Ishikawa (cell line): ENCODE data around the gene PLIN5.

Experiments used
- CEBPB ChIP-seq: IDR thresholded peaks from 2 replicates; pipeline ENCODE4 v1.6.1; 2012
- CREB1 ChIP-seq: IDR thresholded peaks from 2 replicates; pipeline ENCODE4 v1.6.1; 2012; ENCODE audit warnings: low read depth
- EGR1 ChIP-seq: IDR thresholded peaks from 2 replicates; pipeline ENCODE4 v1.6.1; 2012
- EP300 ChIP-seq: IDR thresholded peaks from 2 replicates; pipeline ENCODE4 v1.6.1; 2012; ENCODE audit warnings: borderline replicate concordance
- FOXM1 ChIP-seq: IDR thresholded peaks from 2 replicates; pipeline ENCODE4 v1.6.1; 2012; ENCODE audit warnings: low read depth, borderline replicate concordance
- MAX ChIP-seq: IDR thresholded peaks from 2 replicates; pipeline ENCODE4 v1.6.1; 2012
- NFIC ChIP-seq: IDR thresholded peaks from 2 replicates; pipeline ENCODE4 v1.6.1; 2012
- RAD21 ChIP-seq: IDR thresholded peaks from 2 replicates; pipeline ENCODE4 v1.6.1; 2012; ENCODE audit warnings: low read depth
- REST ChIP-seq: IDR thresholded peaks from 2 replicates; pipeline ENCODE4 v1.6.1; 2012; ENCODE audit warnings: low read depth, mild to moderate bottlenecking
- TAF1 ChIP-seq: IDR thresholded peaks from 2 replicates; pipeline ENCODE4 v1.6.1; 2012; ENCODE audit warnings: low read depth, mild to moderate bottlenecking
- TCF12 ChIP-seq: IDR thresholded peaks from 2 replicates; pipeline ENCODE4 v1.6.1; 2012; ENCODE audit warnings: low read depth
- TEAD4 ChIP-seq: IDR thresholded peaks from 2 replicates; pipeline ENCODE4 v1.6.1; 2012
- USF1 ChIP-seq: IDR thresholded peaks from 2 replicates; pipeline ENCODE4 v1.6.1; 2012
- YY1 ChIP-seq: IDR thresholded peaks from 2 replicates; pipeline ENCODE4 v1.6.1; 2012; ENCODE audit warnings: low read depth
- ZBTB7A ChIP-seq: IDR thresholded peaks from 2 replicates; pipeline ENCODE4 v1.6.1; 2012; ENCODE audit warnings: low read depth

The PLIN5 gene

GRCh38 chr19:4483385-4483784, 51.6 kb downstream of the PLIN5 start:
- TF ChIP-seq RAD21 (no peak), TCF12 (no peak), MAX (no peak), EGR1 (no peak), YY1 (no peak), TEAD4 (no peak), USF1 (no peak), ZBTB7A (no peak), REST (no peak), NFIC (no peak), CREB1 (no peak), FOXM1 (no peak), EP300 (no peak), TAF1 (no peak), CEBPB (no peak)

- TF ChIP-seq EGR1 (no peak), MAX (no peak), YY1 (no peak), FOXM1 (no peak), TAF1 (no peak), CREB1 (no peak), REST (no peak)
Measured at GRCh38 chr19:4482721-4483364, 52.2 kb downstream of the PLIN5 start.

GRCh38 chr19:4477034-4477801, 57.8 kb downstream of the PLIN5 start:
- TF ChIP-seq CEBPB, result no peak
- TF ChIP-seq NFIC, result no peak
- TF ChIP-seq REST, result no peak
- no peak for TF ChIP-seq TAF1
- no peak for TF ChIP-seq YY1
- no peak for TF ChIP-seq MAX
- TF ChIP-seq FOXM1, result no peak

GRCh38 chr19:4474514-4475022, 60.5 kb downstream of the PLIN5 start:
- TF ChIP-seq TCF12, result no peak
- TF ChIP-seq MAX, result no peak
- TF ChIP-seq NFIC, result no peak
- TF ChIP-seq RAD21, result no peak
- no peak for TF ChIP-seq EGR1
- TF ChIP-seq EP300, result no peak
- TF ChIP-seq USF1, result no peak
- TF ChIP-seq REST, result no peak
- no peak for TF ChIP-seq TEAD4
- no peak for TF ChIP-seq YY1
- no peak for TF ChIP-seq TAF1
- TF ChIP-seq CREB1, result no peak
